Keratinocyte (primary cell): ENCODE results near the gene CACNA2D1.

ENCODE experiments used
- CTCF ChIP-seq, 3 experiments: IDR thresholded peaks in 1 of 3; conservative IDR thresholded peaks in 1 of 3; optimal IDR thresholded peaks in 1 of 3; 2 replicates in 2 of 3; 3 replicates in 1 of 3; pipeline versions ENCODE3 to v1.5.1; 2011; ENCODE audit warnings: low read length in 3 of 3, mild to moderate bottlenecking in 3 of 3, moderate library complexity in 2 of 3, control low read depth in 1 of 3, inconsistent platforms in 1 of 3; ENCODE audit not compliant: insufficient read depth in 2 of 3; ENCODE audit errors: extremely low read depth in 1 of 3
- EZH2 ChIP-seq: IDR thresholded peaks from one replicate; pipeline ENCODE4 v1.6.1; 2012; ENCODE audit warnings: inconsistent platforms, mild to moderate bottlenecking, low read length, moderate library complexity

- no peak for TF ChIP-seq CTCF (optimal IDR thresholded peaks at IDR 0.05 in 1 of 3, IDR thresholded peaks at IDR 0.05 in 1 of 3, conservative IDR thresholded peaks at IDR 0.05 in 1 of 3; ENCODE audit: extremely low read depth in 1 of 3, insufficient read depth in 2 of 3, low read length in 3 of 3)
- no peak for TF ChIP-seq EZH2
Measured at GRCh38 chr7:82405301-82405700, 38.3 kb downstream of the CACNA2D1 start.
